Left ventricle myocardium superior (tissue), 1 donor: ENCODE measurements around the gene HCRTR1. TPM values are rescaled to one million over a fixed set of nuclear protein-coding genes. Genes with fewer than 3 reads are reported as not detected.
A peak's percentile ranks its signal among the peaks of the same experiment; 100 is the strongest.

Source experiments
- ATAC-seq: fragments of 200-7000 bp; cut with Tn5 transposase; one replicate; pipeline ENCODE4 v1.9.1; 2020; ENCODE audit warnings: mild to moderate bottlenecking, moderate library complexity
- DNase-seq: peaks from one replicate; pipeline ENCODE4 v3.0.0-alpha.2; 2020
- intact Hi-C: fragments of 100-400 bp; cut with micrococcal nuclease; formaldehyde crosslinking; loops from one replicate; pipeline ENCODE4 v1.11.0; 2022
- total RNA-seq: library from RNA; stranded (reverse); fragmentation: NEBNext Ultra II Directional; extraction: Animal tissue kit (Norgen Biotek cat#: 25700); gene quantifications from one replicate; pipeline ENCODE4 v1.2.1, GENCODE V29; 2021
- donor health status: DM: no; HTN: yes; CAD: no; lungs with severe emphysema.

HCRTR1 gene
- total RNA-seq, 1 donor from 2014 or later, result 0.67 TPM

- DNase-seq, result peak; percentile 85
- intact Hi-C loops, result no loop called here
- ATAC-seq, result peak; percentile 83
These were observed 23.5 kb upstream of the HCRTR1 start for GRCh38 chr1:31593770-31594632.

DNA sequence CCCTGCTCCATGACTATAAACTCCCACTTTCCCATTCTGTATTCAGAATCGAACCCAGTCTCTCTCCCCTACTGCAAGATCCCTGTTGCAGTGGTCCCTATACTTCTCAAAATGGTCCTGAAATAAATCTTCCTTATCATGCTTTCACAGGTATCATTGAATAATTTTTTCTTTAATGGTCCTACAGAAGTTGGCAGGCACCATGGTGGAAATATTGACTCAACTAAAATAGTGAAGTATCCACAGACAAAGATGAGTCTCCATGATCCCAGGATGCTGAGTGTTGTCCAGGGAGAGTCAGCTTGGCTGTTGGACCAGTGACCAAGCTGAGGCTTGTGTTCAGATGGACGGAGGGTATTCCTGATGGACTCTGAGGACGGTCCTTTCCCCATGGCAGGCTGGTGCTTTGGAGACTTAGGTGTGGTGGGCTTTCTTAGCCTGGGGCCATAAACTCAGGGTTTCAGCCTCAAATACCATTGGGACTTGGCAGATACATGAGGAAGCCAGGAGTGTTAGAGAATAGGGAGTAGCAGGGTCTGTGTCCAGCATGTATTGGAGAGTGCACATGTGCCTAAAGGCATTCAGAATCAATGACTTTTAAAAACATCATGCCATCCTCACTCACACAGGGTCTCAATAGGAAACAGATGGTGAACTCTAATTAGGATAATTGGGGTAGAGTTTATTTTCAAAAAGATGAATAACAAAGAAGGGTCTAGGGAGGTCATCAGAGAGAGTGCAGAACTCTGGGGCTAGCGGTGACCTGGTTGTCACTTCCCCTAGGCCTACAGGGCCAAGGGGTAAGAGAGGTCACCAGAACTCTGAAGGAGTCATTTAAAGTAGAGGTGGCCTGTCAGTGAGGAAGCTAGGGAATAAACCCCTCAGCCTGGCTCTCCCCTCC, 21.4 kb upstream of the HCRTR1 start:
- intact Hi-C loops, result loop anchor here (5.0 kb wide), 1 partner anchor 34 kb away; no protein-coding TSS in a partner anchor
- DNase-seq (no peak), ATAC-seq (no peak)

GRCh38 chr1:31596737-31597097, 20.8 kb upstream of the HCRTR1 start:
- DNase-seq, result no peak
- intact Hi-C loops, result loop anchor here (5.0 kb wide), 1 partner anchor 34 kb away; no protein-coding TSS in a partner anchor
- no peak for ATAC-seq

- intact Hi-C loops, result loop anchor here (5.0 kb wide), 1 partner anchor 37 kb away; no protein-coding TSS in a partner anchor
- ATAC-seq, result no peak
These were observed 18.5 kb upstream of the HCRTR1 start for GRCh38 chr1:31598980-31599379.

DNA sequence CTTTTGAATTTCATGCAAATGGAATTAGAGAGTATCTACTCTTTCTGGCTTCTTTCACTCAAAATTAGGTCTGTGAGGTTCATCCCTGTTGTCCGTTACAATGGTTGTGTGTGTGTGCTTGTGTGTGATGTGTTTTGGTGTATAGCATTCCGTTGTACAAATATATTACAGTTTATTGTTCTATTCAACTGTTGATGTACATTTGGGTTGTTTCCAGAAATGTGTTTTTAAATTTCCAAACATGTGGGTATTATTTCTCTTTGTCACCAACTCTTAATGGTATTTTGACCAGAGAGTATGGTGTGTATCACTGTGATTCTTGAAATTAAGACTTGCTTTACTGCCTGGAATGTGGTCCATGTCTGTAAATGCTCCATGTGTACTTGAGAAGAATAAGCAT, 16.8 kb upstream of the HCRTR1 start:
- intact Hi-C loops, result no loop called here
- ATAC-seq (no peak), DNase-seq (no peak)

More at GRCh38 chr1:31598980-31599379, 18.5 kb upstream of the HCRTR1 start:
- no peak for DNase-seq

GRCh38 chr1:31602081-31602480, 15.4 kb upstream of the HCRTR1 start:
- intact Hi-C loops, result no loop called here
- ATAC-seq (no peak), DNase-seq (no peak)

DNA sequence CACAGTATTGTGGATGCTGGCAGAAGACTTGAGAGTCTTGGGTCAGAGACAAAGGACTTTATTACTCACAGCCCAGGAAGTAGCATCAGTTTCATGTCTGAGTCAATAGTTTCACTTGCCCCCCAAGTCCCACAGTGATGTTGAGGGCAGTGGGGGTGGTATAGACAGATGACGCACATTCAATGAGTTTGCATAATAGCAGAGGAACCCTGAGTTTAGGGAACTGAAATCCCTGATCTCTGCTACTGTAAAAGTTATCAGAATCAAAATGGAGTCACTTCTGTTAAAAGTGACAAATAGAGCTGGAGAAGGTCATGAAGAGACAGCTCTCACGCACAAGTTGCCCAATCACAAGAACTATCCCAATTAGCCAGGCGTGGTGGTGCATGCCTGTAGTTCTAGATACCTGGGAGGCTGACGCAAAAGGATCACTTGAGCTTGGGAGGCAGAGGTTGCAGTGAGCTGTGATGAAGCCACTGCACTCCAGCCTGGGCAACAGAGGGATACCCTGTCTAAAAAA, 11.5 kb upstream of the HCRTR1 start:
- no peak for DNase-seq
- ATAC-seq, result no peak
- intact Hi-C loops, result no loop called here

- DNase-seq, result no peak
- ATAC-seq, result no peak
- intact Hi-C loops, result no loop called here
These were observed 10.1 kb upstream of the HCRTR1 start for GRCh38 chr1:31607360-31607759.

DNA sequence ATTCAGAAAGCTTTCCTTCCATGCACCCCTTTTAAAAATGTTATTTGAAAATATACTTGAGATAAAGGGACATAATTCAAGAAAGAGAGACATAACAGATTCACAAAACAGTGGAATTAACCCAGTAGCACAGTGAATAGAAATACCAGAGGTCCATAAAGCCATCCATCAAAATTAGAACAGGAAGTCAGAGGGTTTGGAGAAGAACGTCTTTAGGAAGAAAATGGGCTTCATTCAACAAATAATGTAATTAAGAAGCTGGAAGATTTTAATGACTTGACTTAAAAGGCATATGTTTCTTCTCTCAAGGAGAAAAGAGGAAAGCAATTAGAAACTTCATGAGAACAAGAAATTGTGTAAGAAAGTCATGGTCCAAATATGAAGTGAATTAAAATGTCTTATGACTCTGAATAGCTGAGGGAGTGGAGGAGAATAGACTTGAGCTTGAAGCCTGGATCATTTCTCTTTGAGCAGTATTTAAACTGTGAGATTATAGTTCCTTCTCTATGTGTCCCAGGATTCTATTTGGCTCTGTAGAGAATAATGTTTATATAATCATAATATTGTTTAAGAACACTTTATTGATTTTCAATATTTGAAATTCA, 7.9 kb upstream of the HCRTR1 start:
- ATAC-seq (no peak), DNase-seq (no peak)
- intact Hi-C loops, result no loop called here

GRCh38 chr1:31614414-31615005, 3.0 kb upstream of the HCRTR1 start:
- no peak for ATAC-seq
- intact Hi-C loops, result no loop called here
- DNase-seq, result no peak

DNA sequence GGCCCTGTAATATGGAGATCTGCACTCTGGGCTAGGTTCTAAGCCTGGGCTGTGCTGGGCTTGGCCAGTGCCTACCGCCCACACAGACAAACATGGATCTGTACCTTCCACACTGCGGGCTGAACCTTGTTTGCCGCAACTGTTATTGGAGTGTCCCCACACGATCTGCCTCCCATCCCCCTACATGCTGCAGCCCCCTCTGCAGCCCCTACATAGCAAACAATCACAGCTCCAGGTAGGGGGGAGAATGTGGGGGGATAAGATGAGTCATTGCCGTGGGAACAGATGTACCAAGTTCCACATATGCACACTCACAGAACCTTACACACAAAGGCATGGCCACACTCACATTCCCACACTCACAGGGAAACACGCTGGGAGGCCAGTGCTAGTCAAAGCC, 2.1 kb upstream of the HCRTR1 start:
- no peak for ATAC-seq
- intact Hi-C loops, result no loop called here
- no peak for DNase-seq

- intact Hi-C loops, result no loop called here
- no peak for ATAC-seq
- no peak for DNase-seq
These were observed 1.6 kb upstream of the HCRTR1 start for GRCh38 chr1:31615939-31616338.

DNA sequence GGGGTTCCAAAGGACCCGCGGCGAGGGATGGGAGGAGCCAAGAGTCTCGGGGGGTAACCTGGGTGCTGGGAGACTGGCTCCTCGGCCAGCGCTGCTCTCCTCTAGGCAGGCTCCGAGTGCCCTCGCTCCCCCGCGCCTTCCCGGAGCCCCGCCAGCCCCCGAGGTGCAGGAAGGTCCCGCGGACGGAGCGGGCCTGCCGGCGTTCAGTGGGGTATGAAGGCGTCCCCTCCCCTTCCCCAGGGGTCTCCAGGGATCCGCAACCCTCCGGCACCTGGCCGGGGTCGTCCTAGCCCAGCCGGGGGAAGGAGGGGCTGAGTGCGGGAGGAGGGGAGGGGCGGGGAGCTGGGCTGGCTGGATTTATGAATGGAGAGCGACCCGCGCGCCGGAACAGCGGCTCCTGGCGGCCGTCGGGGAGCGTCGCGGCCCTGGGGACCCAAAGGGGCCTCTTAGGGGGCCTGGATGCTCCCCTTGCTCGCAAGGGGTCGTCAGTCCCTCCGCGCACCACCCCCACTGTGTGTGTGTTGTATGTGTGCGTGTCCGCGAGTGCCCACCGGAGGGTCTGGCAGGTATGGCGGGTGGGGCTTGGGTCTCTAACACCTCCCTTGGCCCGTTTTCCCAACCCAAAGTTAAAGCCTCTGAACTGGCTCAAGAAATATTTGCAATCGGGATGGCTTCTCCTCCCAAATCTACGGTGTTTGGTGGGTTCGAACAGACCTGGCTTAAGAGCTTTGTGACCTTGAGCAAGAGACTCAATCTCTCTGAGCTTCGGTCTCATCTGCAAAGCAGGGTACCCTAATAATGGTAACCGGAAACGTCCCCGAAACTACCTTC, 642 bp downstream of the HCRTR1 start:
- intact Hi-C loops, result loop anchor here (2.0 kb wide), 1 partner anchor 53 kb away; no protein-coding TSS in a partner anchor
- peak; percentile 63 for ATAC-seq
- peak; percentile 66 for DNase-seq

- DNase-seq, result no peak
- ATAC-seq, result no peak
- intact Hi-C loops, result loop anchor here (2.0 kb wide), 1 partner anchor 54 kb away; no protein-coding TSS in a partner anchor
These were observed 1.7 kb downstream of the HCRTR1 start for GRCh38 chr1:31618916-31619846.

GRCh38 chr1:31620631-31621497, 3.4 kb downstream of the HCRTR1 start:
- intact Hi-C loops, result no loop called here
- ATAC-seq (no peak), DNase-seq (no peak)

GRCh38 chr1:31621498-31621820, 4.0 kb downstream of the HCRTR1 start:
- intact Hi-C loops, result no loop called here
- no peak for ATAC-seq
- DNase-seq, result no peak
